Mesendoderm (in vitro differentiated cells): ENCODE measurements around the gene SLC25A20.

Source experiments
- DNase-seq: peaks from one replicate; pipeline ENCODE4 v3.0.0; 2013
- H2AK5ac ChIP-seq: 2 replicates; pipeline ENCODE4 v1.6.1; 2013; ENCODE audit warnings: low read length, inconsistent platforms
- H2BK120ac ChIP-seq: 2 replicates; pipeline ENCODE4 v1.6.1; 2013; ENCODE audit warnings: low read depth, mild to moderate bottlenecking, low read length, moderate library complexity, mixed read lengths
- H2BK15ac ChIP-seq: replicated peaks from 2 replicates; pipeline ENCODE4 v1.6.1; 2013; ENCODE audit warnings: low read depth, mild to moderate bottlenecking, moderate library complexity
- H2BK5ac ChIP-seq: 2 replicates; pipeline ENCODE4 v1.6.1; 2013; ENCODE audit warnings: low read length, inconsistent platforms
- H3K18ac ChIP-seq: 2 replicates; pipeline ENCODE4 v1.6.1; 2013; ENCODE audit warnings: mild to moderate bottlenecking, low read length, mixed read lengths
- H3K23ac ChIP-seq: one replicate; pipeline ENCODE4 v1.6.1; 2013; ENCODE audit warnings: low read length
- H3K27ac ChIP-seq: 2 replicates; pipeline ENCODE4 v1.5.1; 2013; ENCODE audit warnings: low read depth, mild to moderate bottlenecking, inconsistent platforms, low read length, moderate library complexity
- H3K27me3 ChIP-seq: 2 replicates; pipeline ENCODE4 v1.6.1; 2013; ENCODE audit warnings: low read length, control low read depth, mild to moderate bottlenecking, inconsistent platforms; ENCODE audit not compliant: insufficient read depth, poor library complexity
- H3K36me3 ChIP-seq: 2 replicates; pipeline ENCODE4 v1.6.1; 2013; ENCODE audit warnings: low read length, inconsistent platforms; ENCODE audit not compliant: control insufficient read depth, insufficient read depth
- H3K4ac ChIP-seq: one replicate; pipeline ENCODE4 v1.6.1; 2013; ENCODE audit warnings: low read depth, mild to moderate bottlenecking, low read length, moderate library complexity
- H3K4me1 ChIP-seq: 2 replicates; pipeline ENCODE4 v1.6.1; 2013; ENCODE audit warnings: low read depth, low read length, inconsistent platforms; ENCODE audit not compliant: control insufficient read depth
- H3K4me2 ChIP-seq: 2 replicates; pipeline ENCODE4 v1.6.1; 2013; ENCODE audit warnings: low read length
- H3K4me3 ChIP-seq: 2 replicates; pipeline ENCODE4 v1.5.1; 2013; ENCODE audit warnings: mild to moderate bottlenecking, low read length
- H3K56ac ChIP-seq: one replicate; pipeline ENCODE4 v1.6.1; 2013; ENCODE audit warnings: low read length
- H3K79me1 ChIP-seq: 2 replicates; pipeline ENCODE4 v1.6.1; 2013; ENCODE audit warnings: low read length, inconsistent platforms
- H3K79me2 ChIP-seq: 2 replicates; pipeline ENCODE4 v1.6.1; 2013; ENCODE audit warnings: mild to moderate bottlenecking, low read length; ENCODE audit not compliant: control insufficient read depth, insufficient read depth
- H3K9ac ChIP-seq: 2 replicates; pipeline ENCODE4 v1.6.1; 2013; ENCODE audit warnings: low read length, inconsistent platforms
- H4K5ac ChIP-seq: one replicate; pipeline ENCODE4 v1.6.1; 2013; ENCODE audit warnings: low read length
- H4K8ac ChIP-seq: one replicate; pipeline ENCODE4 v1.6.1; 2013; ENCODE audit warnings: low read depth, mild to moderate bottlenecking, control low read depth, low read length, moderate library complexity
- WGBS: extraction: QIAGEN DNeasy Blood & Tissue Kit; methylation state at CpG from one replicate; pipeline ENCODE4 v1.1.7; 2013; ENCODE audit warnings: low lambda C conversion rate, missing lambda C conversion rate; ENCODE audit not compliant: insufficient coverage; ENCODE audit errors: extremely low coverage; 5-methylcytosine and 5-hydroxymethylcytosine counted together

The SLC25A20 gene

GRCh38 chr3:48847504-48848423 is 50.9 kb downstream of the SLC25A20 start, which contains the start of gene PRKAR2A:
TSS of gene PRKAR2A (minus strand) at chr3:48847874. CDS start at chr3:48847596, 278 bp downstream.
- Histone ChIP-seq H3K4me1 (peaks cover 2% of the 10 kb centered on the region), H3K18ac (no peak within 1 kb of the TSS), H2AK5ac (no peak within 1 kb of the TSS), H4K8ac (no peak within 1 kb of the TSS), H3K79me2 (no peaks in the 10 kb centered on the region), H3K9ac (peak within 1 kb of the TSS; percentile 84), H2BK120ac (no peak within 1 kb of the TSS), H3K23ac (no peak within 1 kb of the TSS), H2BK5ac (no peak within 1 kb of the TSS), H3K79me1 (no peaks in the 10 kb centered on the region), H3K4me3 (peak within 1 kb of the TSS; percentile 73), H2BK15ac (no peak within 1 kb of the TSS), H4K5ac (no peak within 1 kb of the TSS), H3K27me3 (no peaks in the 10 kb centered on the region), H3K36me3 (no peaks in the 10 kb centered on the region), H3K4ac (no peak within 1 kb of the TSS), H3K4me2 (peak within 1 kb of the TSS; percentile 86), H3K27ac (peak within 1 kb of the TSS; percentile 33), H3K56ac (peak within 1 kb of the TSS; percentile 92)
- DNase-seq: peak; percentile 91
- WGBS: no CpG with 5 or more reads among the region's 81 CpGs

DNA sequence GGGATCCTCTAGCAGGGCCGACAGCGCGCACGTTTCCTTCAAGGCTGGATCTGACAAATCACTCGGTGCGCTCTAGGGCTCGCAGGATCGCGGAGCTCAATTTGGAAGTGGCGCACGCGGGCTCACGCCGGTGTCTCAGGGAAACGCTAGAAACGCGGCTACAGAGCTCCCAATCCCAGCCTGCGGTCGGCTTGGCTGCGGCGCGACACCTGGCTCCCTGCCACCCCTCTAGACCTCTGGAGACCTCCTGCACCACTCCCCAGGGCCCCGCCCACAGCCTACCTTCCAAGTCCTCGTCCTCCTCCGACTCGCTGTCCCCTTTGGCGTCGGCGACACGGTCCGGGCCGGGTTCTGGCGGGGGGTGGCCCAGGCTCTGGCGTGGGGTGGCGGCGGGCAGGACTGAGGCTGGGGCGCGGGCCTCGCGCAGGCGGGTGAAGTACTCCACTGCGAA is 51.6 kb downstream of the SLC25A20 start:
- Histone ChIP-seq H3K18ac (no peak overlapping the region), H3K4me1 (peaks cover 2% of the 10 kb centered on the region), H3K27ac (peak overlapping the region; percentile 33), H3K4ac (no peak overlapping the region), H2BK120ac (no peak overlapping the region), H2AK5ac (no peak overlapping the region), H4K8ac (no peak overlapping the region), H3K9ac (peak overlapping the region; percentile 84), H3K27me3 (no peaks in the 10 kb centered on the region), H3K36me3 (no peaks in the 10 kb centered on the region), H3K23ac (no peak overlapping the region), H3K4me3 (peak overlapping the region; percentile 73), H3K4me2 (peak overlapping the region; percentile 86), H3K56ac (peak overlapping the region; percentile 92), H4K5ac (no peak overlapping the region), H3K79me2 (no peaks in the 10 kb centered on the region), H2BK5ac (no peak overlapping the region), H2BK15ac (no peak overlapping the region), H3K79me1 (no peaks in the 10 kb centered on the region)
- DNase-seq: peak; percentile 83
- no CpG with 5 or more reads among the region's 42 CpGs for WGBS

- no CpG with 5 or more reads among the region's 2 CpGs for WGBS
- no peak for DNase-seq
These were observed 53.5 kb downstream of the SLC25A20 start for GRCh38 chr3:48845170-48845569.

GRCh38 chr3:48837163-48837562 is 61.5 kb downstream of the SLC25A20 start:
- Histone ChIP-seq H3K4me2 (no peak overlapping the region), H2BK15ac (no peak overlapping the region), H3K27ac (no peak overlapping the region), H3K27me3 (no peaks in the 10 kb centered on the region), H3K23ac (no peak overlapping the region), H3K56ac (no peak overlapping the region), H3K79me2 (no peaks in the 10 kb centered on the region), H2BK120ac (no peak overlapping the region), H4K8ac (no peak overlapping the region), H3K36me3 (no peaks in the 10 kb centered on the region), H4K5ac (no peak overlapping the region), H3K79me1 (no peaks in the 10 kb centered on the region), H3K4me1 (no peaks in the 10 kb centered on the region), H2BK5ac (no peak overlapping the region), H3K9ac (no peak overlapping the region), H3K4ac (no peak overlapping the region), H2AK5ac (no peak overlapping the region), H3K4me3 (no peak overlapping the region), H3K18ac (no peak overlapping the region)
- DNase-seq: no peak
- WGBS: no CpG with 5 or more reads among the region's 2 CpGs

More at GRCh38 chr3:48845170-48845569, 53.5 kb downstream of the SLC25A20 start:
- no peaks in the 10 kb centered on the region for H3K79me2 ChIP-seq
- H3K4me2 ChIP-seq: no peak overlapping the region
- H3K23ac ChIP-seq: no peak overlapping the region
- H2BK5ac ChIP-seq: no peak overlapping the region
- H3K9ac ChIP-seq: no peak overlapping the region
- no peak overlapping the region for H4K5ac ChIP-seq
- no peak overlapping the region for H3K4ac ChIP-seq
- H3K4me1 ChIP-seq: peaks cover 2% of the 10 kb centered on the region
- H2AK5ac ChIP-seq: no peak overlapping the region
- H3K56ac ChIP-seq: no peak overlapping the region
- no peak overlapping the region for H3K27ac ChIP-seq
- no peak overlapping the region for H3K18ac ChIP-seq
- no peak overlapping the region for H3K4me3 ChIP-seq
- H2BK15ac ChIP-seq: no peak overlapping the region
- no peaks in the 10 kb centered on the region for H3K79me1 ChIP-seq
- no peaks in the 10 kb centered on the region for H3K36me3 ChIP-seq
- no peak overlapping the region for H2BK120ac ChIP-seq
- no peak overlapping the region for H4K8ac ChIP-seq
- no peaks in the 10 kb centered on the region for H3K27me3 ChIP-seq

DNA sequence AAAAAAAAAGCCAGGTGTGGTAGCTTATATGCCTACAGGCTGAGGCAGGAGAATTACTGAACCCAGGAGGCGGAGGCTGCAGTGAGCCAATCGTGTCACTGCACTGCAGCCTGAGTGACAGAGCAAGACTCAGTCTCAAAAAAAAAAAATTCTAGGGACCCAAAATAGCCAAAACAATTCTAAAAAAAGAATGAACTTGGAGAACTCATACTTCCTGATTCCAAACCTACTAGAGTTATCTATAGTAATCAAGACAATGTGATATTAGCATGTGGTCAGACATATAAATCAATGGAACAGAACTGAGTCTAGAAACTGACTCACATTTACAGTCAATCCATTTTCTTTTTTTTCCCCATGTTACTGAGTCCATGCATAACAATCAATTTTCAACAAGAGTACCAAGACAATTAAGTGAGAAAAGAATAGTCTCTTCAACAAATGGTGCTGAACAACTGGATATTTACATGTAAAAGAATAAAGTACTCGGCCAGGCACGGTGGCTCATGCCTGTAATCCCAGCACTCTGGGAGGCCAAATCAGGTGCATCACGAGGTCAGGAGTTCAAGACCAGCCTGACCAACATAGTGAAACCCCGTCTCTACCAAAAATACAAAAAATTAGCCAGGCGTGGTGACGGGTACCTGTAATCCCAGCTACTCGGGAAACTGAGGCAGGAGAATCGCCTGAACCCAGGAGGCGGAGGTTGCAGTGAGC is 62.9 kb downstream of the SLC25A20 start:
- Histone ChIP-seq H3K4me2 (no peak overlapping the region), H3K79me1 (no peaks in the 10 kb centered on the region), H2BK15ac (no peak overlapping the region), H3K4ac (no peak overlapping the region), H2AK5ac (no peak overlapping the region), H4K8ac (no peak overlapping the region), H3K9ac (no peak overlapping the region), H3K27ac (no peak overlapping the region), H3K18ac (no peak overlapping the region), H3K23ac (no peak overlapping the region), H3K56ac (no peak overlapping the region), H3K4me3 (no peak overlapping the region), H3K36me3 (no peaks in the 10 kb centered on the region), H3K27me3 (no peaks in the 10 kb centered on the region), H3K4me1 (no peaks in the 10 kb centered on the region), H3K79me2 (no peaks in the 10 kb centered on the region), H2BK5ac (no peak overlapping the region), H2BK120ac (no peak overlapping the region), H4K5ac (no peak overlapping the region)
- DNase-seq: peak; percentile 20
- WGBS: no CpG with 5 or more reads among the region's 11 CpGs
